ENCODE measurements around the gene LRIG1. TPM values are rescaled to one million over a fixed set of nuclear protein-coding genes. Genes with fewer than 3 reads are reported as not detected.

LRIG1 gene
- total RNA-seq, 2 donors from 2014 or later, result 121 to 131 TPM

GRCh38 chr3:66496746-66497145 lies 4.1 kb downstream of the LRIG1 start:
- Histone ChIP-seq H3K4me3 (peak overlapping the region; percentile 93), H3K27me3 (replicated peaks; ENCODE audit: insufficient read depth) (no peaks in the 10 kb centered on the region), H3K27ac (peak overlapping the region; percentile 86 to 94), H3K4me1 (ENCODE audit: control insufficient read depth in 1 of 2, low read depth in 2 of 2) (peaks cover 45 to 65% of the 10 kb centered on the region in 2 donors), H3K36me3 (no peaks in the 10 kb centered on the region), H3K9me3 (no peaks in the 10 kb centered on the region)
- no peak for ATAC-seq (ENCODE audit: insufficient number of reproducible peaks, low FRiP score, low read depth)
- no peak for TF ChIP-seq CTCF (IDR thresholded peaks at IDR 0.05)
- no peak for DNase-seq (ENCODE audit: low spot score)

DNA sequence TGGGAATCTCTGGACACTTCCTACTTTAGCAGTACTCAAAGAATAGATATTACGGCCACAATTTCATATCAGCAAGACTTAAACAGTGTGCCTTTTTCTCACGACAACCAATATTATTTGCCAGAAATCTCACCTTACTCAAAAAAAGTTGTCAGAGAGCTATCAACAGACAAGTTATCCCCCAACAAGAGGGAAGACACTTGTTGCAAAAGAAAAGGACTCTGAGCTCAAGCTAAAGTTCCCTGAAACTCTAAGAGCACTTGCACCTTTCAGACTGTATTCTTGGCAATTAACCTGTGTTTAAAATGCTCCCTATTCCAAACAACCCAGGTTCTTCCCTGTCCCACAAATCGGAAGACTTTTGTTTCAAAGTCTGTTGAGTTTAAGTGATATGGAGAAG lies 4.5 kb downstream of the LRIG1 start:
- no peak for DNase-seq (ENCODE audit: low spot score)
- peaks cover 48 to 65% of the 10 kb centered on the region in 2 donors for H3K4me1 ChIP-seq (ENCODE audit: control insufficient read depth in 1 of 2, low read depth in 2 of 2)
- H3K4me3 ChIP-seq, result peak overlapping the region; percentile 93
- no peaks in the 10 kb centered on the region for H3K27me3 ChIP-seq (replicated peaks; ENCODE audit: insufficient read depth)
- no peaks in the 10 kb centered on the region for H3K36me3 ChIP-seq
- no peak for ATAC-seq (ENCODE audit: insufficient number of reproducible peaks, low FRiP score, low read depth)
- peak overlapping the region; percentile 86 to 94 for H3K27ac ChIP-seq
- no peak for TF ChIP-seq CTCF (IDR thresholded peaks at IDR 0.05)
- no peaks in the 10 kb centered on the region for H3K9me3 ChIP-seq

DNA sequence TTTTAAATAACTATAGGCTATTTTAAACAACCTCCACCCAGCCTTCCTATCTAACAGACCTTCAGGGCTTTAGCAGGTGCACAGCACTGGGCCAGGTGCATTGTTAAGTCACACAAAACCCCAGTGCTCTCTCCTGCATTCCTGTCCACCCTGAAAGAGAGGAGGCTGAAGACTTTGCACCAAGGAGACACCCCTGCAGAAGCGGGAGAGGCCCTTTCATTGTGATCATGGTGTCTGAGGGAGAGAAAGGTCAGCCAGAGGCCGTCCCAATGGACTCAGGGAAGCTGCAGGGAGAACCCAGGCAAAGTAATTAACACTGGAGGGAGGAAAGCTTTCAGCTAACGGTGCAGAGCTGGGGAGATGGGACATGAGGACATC lies 5.2 kb downstream of the LRIG1 start:
- TF ChIP-seq CTCF (IDR thresholded peaks at IDR 0.05), result no peak
- Histone ChIP-seq H3K4me1 (ENCODE audit: control insufficient read depth in 1 of 2, low read depth in 2 of 2) (peaks cover 54 to 72% of the 10 kb centered on the region in 2 donors), H3K4me3 (peak overlapping the region; percentile 41)

GRCh38 chr3:66494959-66495667 lies 5.7 kb downstream of the LRIG1 start:
- Histone ChIP-seq H3K4me1 (ENCODE audit: control insufficient read depth in 1 of 2, low read depth in 2 of 2) (peaks cover 58 to 77% of the 10 kb centered on the region in 2 donors), H3K27ac (peak overlapping the region; percentile 86 to 94), H3K9me3 (no peaks in the 10 kb centered on the region), H3K4me3 (peak overlapping the region; percentile 41), H3K36me3 (no peaks in the 10 kb centered on the region), H3K27me3 (replicated peaks; ENCODE audit: insufficient read depth) (no peaks in the 10 kb centered on the region)
- ATAC-seq (ENCODE audit: insufficient number of reproducible peaks, low FRiP score, low read depth) (no peak), DNase-seq (ENCODE audit: low spot score) (no peak)
- no peak for TF ChIP-seq CTCF (IDR thresholded peaks at IDR 0.05)

More for the DNA sequence above, 5.2 kb downstream of the LRIG1 start:
- H3K9me3 ChIP-seq, result no peaks in the 10 kb centered on the region
- no peaks in the 10 kb centered on the region for H3K36me3 ChIP-seq
- ATAC-seq (ENCODE audit: insufficient number of reproducible peaks, low FRiP score, low read depth), result no peak
- no peak for DNase-seq (ENCODE audit: low spot score)
- peak overlapping the region; percentile 86 to 94 for H3K27ac ChIP-seq
- no peaks in the 10 kb centered on the region for H3K27me3 ChIP-seq (replicated peaks; ENCODE audit: insufficient read depth)

DNA sequence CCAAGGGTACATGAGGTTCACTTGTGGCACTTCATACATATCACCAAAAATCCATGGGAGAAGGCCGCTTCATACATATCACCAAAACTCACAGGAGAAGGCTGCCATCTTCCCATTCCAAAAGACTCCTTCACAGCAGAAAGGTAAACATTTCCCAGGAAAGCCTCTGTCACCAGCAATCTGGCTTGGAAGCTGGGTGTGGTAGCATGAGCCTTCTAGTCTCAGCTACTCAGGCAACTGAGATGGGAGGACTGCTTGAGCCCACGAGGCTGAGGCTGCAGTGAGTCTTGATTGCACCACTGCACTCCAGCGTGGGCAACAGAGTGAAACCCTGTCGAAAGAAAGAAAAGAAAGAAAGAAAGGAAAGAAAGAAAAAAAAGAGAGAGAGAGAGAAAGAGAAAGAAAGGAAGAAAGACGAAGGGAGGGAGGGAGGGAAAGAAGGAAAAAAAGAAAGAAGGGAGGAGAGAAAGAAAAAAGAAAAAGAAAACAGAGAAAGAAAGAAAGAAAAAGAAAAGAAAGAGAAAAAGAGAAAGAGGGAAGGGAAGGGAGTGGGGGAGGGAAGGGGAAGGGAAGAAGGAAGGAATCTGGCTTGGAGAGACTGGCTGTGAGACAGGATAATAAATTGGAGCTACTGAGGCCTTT lies 7.2 kb downstream of the LRIG1 start:
- Histone ChIP-seq H3K27ac (peak overlapping the region; percentile 86 to 94), H3K9me3 (no peaks in the 10 kb centered on the region), H3K4me3 (peak overlapping the region; percentile 27), H3K36me3 (no peaks in the 10 kb centered on the region), H3K4me1 (ENCODE audit: control insufficient read depth in 1 of 2, low read depth in 2 of 2) (peaks cover 65 to 92% of the 10 kb centered on the region in 2 donors), H3K27me3 (replicated peaks; ENCODE audit: insufficient read depth) (no peaks in the 10 kb centered on the region)
- no peak for TF ChIP-seq CTCF (IDR thresholded peaks at IDR 0.05)
- DNase-seq (ENCODE audit: low spot score) (no peak), ATAC-seq (ENCODE audit: insufficient number of reproducible peaks, low FRiP score, low read depth) (no peak)

Measured in thoracic aorta (tissue), 2 donors.